ENCODE data around the gene ADRM1.

The ADRM1 gene

GRCh38 chr20:62323980-62324906, 21.4 kb downstream of the ADRM1 start:
- DNase-seq (ENCODE audit: low spot score) = no peak

- no peak for DNase-seq (ENCODE audit: low spot score)
These were observed 22.5 kb downstream of the ADRM1 start for GRCh38 chr20:62325172-62325905.

GRCh38 chr20:62326559-62326958, 23.8 kb downstream of the ADRM1 start:
- DNase-seq (ENCODE audit: low spot score) = no peak

GRCh38 chr20:62326959-62327725, 24.3 kb downstream of the ADRM1 start:
- no peak for DNase-seq (ENCODE audit: low spot score)

GRCh38 chr20:62327726-62328495, 25.1 kb downstream of the ADRM1 start:
- DNase-seq (ENCODE audit: low spot score) = no peak

- DNase-seq (ENCODE audit: low spot score) = no peak
These were observed 26.0 kb downstream of the ADRM1 start for GRCh38 chr20:62328684-62329388.

- no peak for DNase-seq (ENCODE audit: low spot score)
These were observed 26.9 kb downstream of the ADRM1 start for GRCh38 chr20:62329389-62330377.

GRCh38 chr20:62330576-62331317, 27.9 kb downstream of the ADRM1 start:
- DNase-seq (ENCODE audit: low spot score) = no peak

GRCh38 chr20:62331347-62331746, 28.6 kb downstream of the ADRM1 start:
- no peak for DNase-seq (ENCODE audit: low spot score)

GRCh38 chr20:62332421-62332820, 29.6 kb downstream of the ADRM1 start:
- DNase-seq (ENCODE audit: low spot score) = no peak

- DNase-seq (ENCODE audit: low spot score) = no peak
These were observed 30.4 kb downstream of the ADRM1 start for GRCh38 chr20:62332989-62333819.

GRCh38 chr20:62333820-62334595, 31.2 kb downstream of the ADRM1 start:
- no peak for DNase-seq (ENCODE audit: low spot score)

GRCh38 chr20:62334881-62335280, 32.1 kb downstream of the ADRM1 start:
- DNase-seq (ENCODE audit: low spot score) = no peak

GRCh38 chr20:62335532-62335931, 32.7 kb downstream of the ADRM1 start:
- no peak for DNase-seq (ENCODE audit: low spot score)

GRCh38 chr20:62336329-62336728, 33.5 kb downstream of the ADRM1 start:
- no peak for DNase-seq (ENCODE audit: low spot score)

- DNase-seq (ENCODE audit: low spot score) = no peak
These were observed 34.2 kb downstream of the ADRM1 start for GRCh38 chr20:62336775-62337557.
